H1 (cell line): ENCODE data around the gene CCDC91. TPM values are rescaled to one million over a fixed set of nuclear protein-coding genes. Genes with fewer than 3 reads are reported as not detected.
A peak's percentile ranks its signal among the peaks of the same experiment; 100 is the strongest.

Experiments
- CTCF ChIA-PET: fragments of 300-600 bp; sonication (Branson Sonifier 250); formaldehyde crosslinking; loops from one replicate; lab custom pipeline; 2021; ENCODE audit not compliant: partially characterized antibody; lab: Charles Lee
- POLR2A ChIA-PET: fragments of 300-600 bp; sonication (Branson Sonifier 250); formaldehyde crosslinking; loops from one replicate; lab custom pipeline; 2021; ENCODE audit warnings: inconsistent platforms; ENCODE audit not compliant: partially characterized antibody; lab: Charles Lee
- DNase-seq, 2 experiments: peaks; one replicate each; pipeline versions ENCODE4 v3.0.0 to v3.0.0-alpha.2; 2010 to 2022; ENCODE audit warnings: low spot score in 2 of 2, low read depth in 1 of 2, mixed read lengths in 1 of 2
- FAIRE-seq: peaks from 2 replicates; lab custom pipeline; 2011; peaks lifted over from hg19 to GRCh38; lab: Jason Lieb, UNC
- H2AFZ ChIP-seq: 2 replicates; pipeline ENCODE4 v1.8.1; 2012; ENCODE audit warnings: low read length, inconsistent platforms
- H2AK5ac ChIP-seq: 2 replicates; pipeline ENCODE4 v1.6.1; 2013; ENCODE audit warnings: low read depth, low read length
- H2BK120ac ChIP-seq: replicated peaks from 2 replicates; pipeline ENCODE3; 2013; ENCODE audit warnings: low read depth, low read length, inconsistent platforms
- H2BK12ac ChIP-seq: 2 replicates; pipeline ENCODE4 v1.6.1; 2013; ENCODE audit warnings: low read depth, low read length
- H2BK15ac ChIP-seq: 2 replicates; pipeline ENCODE4 v1.6.1; 2013; ENCODE audit warnings: low read length
- H2BK20ac ChIP-seq: 2 replicates; pipeline ENCODE4 v1.6.1; 2013; ENCODE audit warnings: low read length
- H2BK5ac ChIP-seq: 2 replicates; pipeline ENCODE4 v1.6.1; 2013; ENCODE audit warnings: low read depth, low read length
- H3K14ac ChIP-seq: 2 replicates; pipeline ENCODE4 v1.6.1; 2013; ENCODE audit warnings: inconsistent platforms; ENCODE audit not compliant: insufficient read length
- H3K18ac ChIP-seq: 2 replicates; pipeline ENCODE4 v1.6.1; 2013; ENCODE audit warnings: low read length; ENCODE audit errors: extremely low read depth
- H3K23ac ChIP-seq: 2 replicates; pipeline ENCODE4 v1.6.1; 2013; ENCODE audit warnings: inconsistent platforms; ENCODE audit not compliant: insufficient read length
- H3K23me2 ChIP-seq: 2 replicates; pipeline ENCODE4 v1.6.1; 2013; ENCODE audit warnings: low read depth, low read length
- H3K27ac ChIP-seq: 2 replicates; pipeline ENCODE4 v1.6.1; 2011; ENCODE audit warnings: low read depth, low read length, inconsistent platforms
- H3K27me3 ChIP-seq, 4 experiments: replicated peaks in 1 of 4; 1 replicate in 1 of 4; 2 replicates in 3 of 4; pipeline versions ENCODE4 v1.6.1 to v1.8.1; 2011 to 2013; ENCODE audit warnings: low read length in 3 of 4, mild to moderate bottlenecking in 3 of 4, inconsistent platforms in 2 of 4, mixed read lengths in 2 of 4, moderate library complexity in 1 of 4; ENCODE audit not compliant: control insufficient read depth in 3 of 4, insufficient read depth in 3 of 4; ENCODE audit errors: extremely low read depth in 1 of 4
- H3K36me3 ChIP-seq, 4 experiments: 2 replicates each; pipeline versions ENCODE4 v1.6.1 to v1.8.1; 2011 to 2013; ENCODE audit warnings: mild to moderate bottlenecking in 4 of 4, low read length in 3 of 4, moderate library complexity in 2 of 4, control low read depth in 1 of 4, inconsistent platforms in 1 of 4; ENCODE audit not compliant: insufficient read depth in 4 of 4, control insufficient read depth in 2 of 4
- H3K4ac ChIP-seq: replicated peaks from 2 replicates; pipeline ENCODE3; 2013; ENCODE audit warnings: low read length, low read depth, mixed read lengths, inconsistent platforms; ENCODE audit not compliant: insufficient read length
- H3K4me1 ChIP-seq, 4 experiments: replicated peaks in 1 of 4; 1 replicate in 1 of 4; 2 replicates in 3 of 4; pipeline versions ENCODE4 v1.6.1 to v1.8.1; 2011 to 2013; ENCODE audit warnings: low read length in 3 of 4, inconsistent platforms in 2 of 4, mixed read lengths in 1 of 4; ENCODE audit not compliant: insufficient read depth in 4 of 4, control insufficient read depth in 3 of 4
- H3K4me2 ChIP-seq, 2 experiments: 2 replicates each; pipeline versions ENCODE4 v1.6.1 to v1.8.1; 2011 to 2013; ENCODE audit warnings: low read depth in 2 of 2, low read length in 2 of 2, control low read depth in 1 of 2, inconsistent platforms in 1 of 2, mild to moderate bottlenecking in 1 of 2; ENCODE audit not compliant: insufficient read depth in 1 of 2
- H3K4me3 ChIP-seq, 4 experiments: fragments of 200-600, 300-600 bp in 1 of 4; sonication (generic), shearing (Covaris generic), sonication (Bioruptor Twin) in 1 of 4; 2 replicates each; pipeline versions ENCODE4 v1.5.1 to v1.8.1; 2011 to 2016; ENCODE audit warnings: low read length in 4 of 4, low read depth in 3 of 4, control low read depth in 2 of 4, inconsistent platforms in 2 of 4, mild to moderate bottlenecking in 2 of 4, mixed read lengths in 1 of 4, moderate library complexity in 1 of 4; ENCODE audit not compliant: insufficient read depth in 2 of 4; ENCODE audit errors: extremely low read depth in 1 of 4
- H3K56ac ChIP-seq: replicated peaks from 2 replicates; pipeline ENCODE3; 2013; ENCODE audit warnings: low read depth, mild to moderate bottlenecking, mixed read lengths, low read length, inconsistent platforms; ENCODE audit not compliant: insufficient read length
- H3K79me1 ChIP-seq: 2 replicates; pipeline ENCODE4 v1.6.1; 2013; ENCODE audit warnings: low read depth, low read length, control low read depth
- H3K79me2 ChIP-seq, 2 experiments: 2 replicates each; pipeline versions ENCODE4 v1.6.1 to v1.8.1; 2012 to 2013; ENCODE audit warnings: low read length in 2 of 2, mild to moderate bottlenecking in 2 of 2, inconsistent platforms in 1 of 2; ENCODE audit not compliant: insufficient read depth in 2 of 2, control insufficient read depth in 1 of 2
- H3K9ac ChIP-seq, 4 experiments: replicated peaks in 1 of 4; 1 replicate in 1 of 4; 2 replicates in 3 of 4; pipeline versions ENCODE4 v1.6.1 to v1.8.1; 2011 to 2013; ENCODE audit warnings: low read depth in 3 of 4, low read length in 3 of 4, control low read depth in 2 of 4, mild to moderate bottlenecking in 2 of 4, moderate library complexity in 2 of 4, inconsistent platforms in 1 of 4; ENCODE audit errors: extremely low read depth in 1 of 4
- H3K9me3 ChIP-seq, 2 experiments: 2 replicates each; pipeline versions ENCODE4 v1.6.1 to v1.8.1; 2012 to 2013; ENCODE audit warnings: mild to moderate bottlenecking in 2 of 2, moderate library complexity in 2 of 2, control low read depth in 1 of 2, inconsistent platforms in 1 of 2, low read depth in 1 of 2, low read length in 1 of 2, mixed read lengths in 1 of 2; ENCODE audit not compliant: insufficient read depth in 2 of 2
- H4K20me1 ChIP-seq, 2 experiments: replicated peaks in 1 of 2; 2 replicates each; pipeline versions ENCODE3 to v1.8.1; 2011 to 2013; ENCODE audit warnings: inconsistent platforms in 2 of 2, low read length in 2 of 2, mild to moderate bottlenecking in 1 of 2; ENCODE audit not compliant: insufficient read depth in 2 of 2, control insufficient read depth in 1 of 2
- H4K5ac ChIP-seq: 2 replicates; pipeline ENCODE4 v1.6.1; 2013; ENCODE audit warnings: low read length, low read depth, mixed read lengths, inconsistent platforms; ENCODE audit not compliant: insufficient read length
- H4K8ac ChIP-seq: 2 replicates; pipeline ENCODE4 v1.8.0; 2013; ENCODE audit warnings: mild to moderate bottlenecking, moderate library complexity, low read length, inconsistent platforms; ENCODE audit not compliant: insufficient read depth; ENCODE audit errors: extremely low read depth
- H4K91ac ChIP-seq: replicated peaks from 2 replicates; pipeline ENCODE3; 2013; ENCODE audit warnings: low read length, mixed read lengths, inconsistent platforms; ENCODE audit not compliant: insufficient read length
- CHD1 ChIP-seq: IDR thresholded peaks from 2 replicates; pipeline ENCODE4 v1.6.1; 2012; ENCODE audit warnings: low read depth, low read length, improper control_type of control experiment
- CREB1 ChIP-seq: IDR thresholded peaks from 2 replicates; pipeline ENCODE4 v1.6.1; 2012; ENCODE audit warnings: inconsistent platforms
- GABPA ChIP-seq: IDR thresholded peaks from 2 replicates; pipeline ENCODE4 v1.6.1; 2011; ENCODE audit warnings: mild to moderate bottlenecking, low read length, moderate library complexity, borderline replicate concordance; ENCODE audit not compliant: insufficient read depth
- GTF2F1 ChIP-seq: IDR thresholded peaks from 2 replicates; pipeline ENCODE4 v1.6.1; 2012; ENCODE audit warnings: low read depth, low read length, improper control_type of control experiment, borderline replicate concordance
- NRF1 ChIP-seq: IDR thresholded peaks from 2 replicates; pipeline ENCODE4 v1.6.1; 2011; ENCODE audit warnings: mild to moderate bottlenecking, low read depth, low read length, improper control_type of control experiment
- RAD21 ChIP-seq, 2 experiments: IDR thresholded peaks in 1 of 2; conservative IDR thresholded peaks in 1 of 2; 2 replicates each; pipeline ENCODE4 v1.6.1; 2011; ENCODE audit warnings: low read depth in 2 of 2, low read length in 2 of 2, improper control_type of control experiment in 1 of 2, inconsistent platforms in 1 of 2, mild to moderate bottlenecking in 1 of 2, moderate library complexity in 1 of 2
- SP2 ChIP-seq: IDR thresholded peaks from 2 replicates; pipeline ENCODE4 v1.6.1; 2012; ENCODE audit warnings: mild to moderate bottlenecking, low read length, inconsistent platforms
- WGBS, 2 experiments: shearing (Covaris generic) in 1 of 2; methylation state at CpG; one replicate each; pipeline versions ENCODE4 v1.1.6 to v1.1.7; 2013 to 2015; ENCODE audit warnings: low lambda C conversion rate in 2 of 2, mixed read lengths in 2 of 2, inconsistent platforms in 1 of 2, low coverage in 1 of 2, missing lambda C conversion rate in 1 of 2; ENCODE audit not compliant: insufficient replicate concordance in 2 of 2, insufficient coverage in 1 of 2, insufficient read length in 1 of 2; ENCODE audit errors: extremely low coverage in 1 of 2, missing lambda C conversion rate in 1 of 2; 5-methylcytosine and 5-hydroxymethylcytosine counted together
- polyA plus RNA-seq, 7 experiments: library from polyadenylated mRNA; depleted of rRNA in 3 of 7; stranded (reverse) in 5 of 7; unstranded in 2 of 7; fragments of >200 nt in 5 of 7; fragments of 200-250 nt in 2 of 7; gene quantifications; 1 replicate in 5 of 7; 2 replicates in 1 of 7; 4 replicates in 1 of 7; pipeline versions ENCODE4 v1.2.1 to v1.2.3, GENCODE V29; 2011 to 2013; ENCODE audit warnings: missing spikeins in 2 of 7, mixed read lengths in 2 of 7
- total RNA-seq: library from RNA; stranded (reverse); fragmentation: NEBNext Ultra II Directional; extraction: Animal tissue kit (Norgen Biotek cat#: 25700); gene quantifications from 2 replicates; pipeline ENCODE4 v1.2.1, GENCODE V29; 2021
- TF ChIP-seq, protein P1 (sequence below): IDR thresholded peaks from 2 replicates; pipeline ENCODE4 v1.6.1; 2012; ENCODE audit warnings: low read length, inconsistent platforms
- TF ChIP-seq, protein P2 (sequence below), 3 experiments: IDR thresholded peaks; 1 replicate in 2 of 3; 2 replicates in 1 of 3; pipeline versions ENCODE4 v1.5.1 to v1.6.1; 2011; ENCODE audit warnings: low read length in 3 of 3, mild to moderate bottlenecking in 3 of 3, inconsistent platforms in 2 of 3, low read depth in 1 of 3, moderate library complexity in 1 of 3; ENCODE audit not compliant: insufficient read depth in 1 of 3; ENCODE audit errors: control extremely low read depth in 1 of 3

The CCDC91 gene
- total and polyA plus RNA-seq, 2 of the 8 experiments (the other 6 are each of a cell fraction or from before 2014, with no cell fraction given) = 8.6 to 23.1 TPM

DNA sequence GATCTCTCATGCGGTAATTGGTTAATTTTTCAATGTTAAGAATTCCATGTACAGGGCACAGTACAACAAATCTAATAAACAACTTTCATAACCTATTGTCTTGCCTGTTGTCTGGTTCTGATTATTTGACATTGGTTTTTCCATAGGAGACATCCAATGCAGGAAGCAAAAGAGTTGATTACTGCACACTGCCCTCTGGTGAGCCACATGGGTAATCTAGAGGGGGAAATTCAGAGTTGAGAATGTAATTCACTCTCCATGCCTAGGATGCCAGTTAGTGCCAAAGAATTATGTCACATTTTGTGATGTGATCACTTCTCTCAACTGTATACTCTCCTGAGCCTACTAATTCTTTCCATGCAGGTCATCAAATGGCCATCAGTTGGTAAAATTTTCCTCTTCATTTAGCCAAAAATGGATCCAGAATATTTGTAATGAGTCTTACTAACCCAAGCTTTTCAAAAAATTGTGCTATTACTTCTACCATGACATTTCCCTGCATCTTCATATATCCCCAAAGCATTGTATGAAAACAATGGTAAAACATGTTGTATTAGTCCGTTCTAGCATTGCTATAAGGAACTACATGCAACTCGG, 17.7 kb upstream of the CCDC91 start:
- Histone ChIP-seq H3K23ac (no peak overlapping the region), H4K5ac (no peak overlapping the region), H3K14ac (no peak overlapping the region), H3K4me1 (no peaks in the 10 kb centered on the region), H3K27me3 (no peaks in the 10 kb centered on the region), H3K9ac (no peak overlapping the region), H2BK20ac (no peak overlapping the region), H3K4me3 (no peak overlapping the region), H3K4me2 (no peak overlapping the region), H3K27ac (no peak overlapping the region), H3K9me3 (no peaks in the 10 kb centered on the region), H3K36me3 (no peaks in the 10 kb centered on the region), H3K56ac (no peak overlapping the region), H2BK120ac (no peak overlapping the region), H4K8ac (no peak overlapping the region), H3K23me2 (no peaks in the 10 kb centered on the region), H2AK5ac (no peak overlapping the region), H2BK15ac (no peak overlapping the region), H3K79me2 (no peaks in the 10 kb centered on the region), H2BK5ac (no peak overlapping the region), H2BK12ac (no peak overlapping the region), H2AFZ (no peak overlapping the region), H4K91ac (no peak overlapping the region), H3K79me1 (no peaks in the 10 kb centered on the region), H3K4ac (no peak overlapping the region), H4K20me1 (no peaks in the 10 kb centered on the region), H3K18ac (no peak overlapping the region)
- peak; percentile 90 for FAIRE-seq
- ChIA-PET POLR2A (no interaction called here), CTCF (interaction anchor here (1.1 to 2.1 kb wide), 3 partner anchors 12 to 17 kb away, joined by 3 to 10 read pairs (median 8); no protein-coding TSS in a partner anchor)
- WGBS, 2 experiments = 91% methylated on average over 3 of the region's 3 CpGs; no CpG with 5 or more reads in 1 of the 2 experiments
- DNase-seq = no peak
- TF ChIP-seq, protein P1, sequence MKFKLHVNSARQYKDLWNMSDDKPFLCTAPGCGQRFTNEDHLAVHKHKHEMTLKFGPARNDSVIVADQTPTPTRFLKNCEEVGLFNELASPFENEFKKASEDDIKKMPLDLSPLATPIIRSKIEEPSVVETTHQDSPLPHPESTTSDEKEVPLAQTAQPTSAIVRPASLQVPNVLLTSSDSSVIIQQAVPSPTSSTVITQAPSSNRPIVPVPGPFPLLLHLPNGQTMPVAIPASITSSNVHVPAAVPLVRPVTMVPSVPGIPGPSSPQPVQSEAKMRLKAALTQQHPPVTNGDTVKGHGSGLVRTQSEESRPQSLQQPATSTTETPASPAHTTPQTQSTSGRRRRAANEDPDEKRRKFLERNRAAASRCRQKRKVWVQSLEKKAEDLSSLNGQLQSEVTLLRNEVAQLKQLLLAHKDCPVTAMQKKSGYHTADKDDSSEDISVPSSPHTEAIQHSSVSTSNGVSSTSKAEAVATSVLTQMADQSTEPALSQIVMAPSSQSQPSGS = no peak
- TF ChIP-seq CREB1 = no peak
- no peak for TF ChIP-seq SP2
- TF ChIP-seq RAD21 (IDR thresholded peaks at IDR 0.05 in 1 of 2, conservative IDR thresholded peaks at IDR 0.05 in 1 of 2; ENCODE audit: low read depth in 2 of 2, low read length in 2 of 2) = peak; percentile 72 to 76
- TF ChIP-seq GABPA = no peak
- TF ChIP-seq, protein P2, sequence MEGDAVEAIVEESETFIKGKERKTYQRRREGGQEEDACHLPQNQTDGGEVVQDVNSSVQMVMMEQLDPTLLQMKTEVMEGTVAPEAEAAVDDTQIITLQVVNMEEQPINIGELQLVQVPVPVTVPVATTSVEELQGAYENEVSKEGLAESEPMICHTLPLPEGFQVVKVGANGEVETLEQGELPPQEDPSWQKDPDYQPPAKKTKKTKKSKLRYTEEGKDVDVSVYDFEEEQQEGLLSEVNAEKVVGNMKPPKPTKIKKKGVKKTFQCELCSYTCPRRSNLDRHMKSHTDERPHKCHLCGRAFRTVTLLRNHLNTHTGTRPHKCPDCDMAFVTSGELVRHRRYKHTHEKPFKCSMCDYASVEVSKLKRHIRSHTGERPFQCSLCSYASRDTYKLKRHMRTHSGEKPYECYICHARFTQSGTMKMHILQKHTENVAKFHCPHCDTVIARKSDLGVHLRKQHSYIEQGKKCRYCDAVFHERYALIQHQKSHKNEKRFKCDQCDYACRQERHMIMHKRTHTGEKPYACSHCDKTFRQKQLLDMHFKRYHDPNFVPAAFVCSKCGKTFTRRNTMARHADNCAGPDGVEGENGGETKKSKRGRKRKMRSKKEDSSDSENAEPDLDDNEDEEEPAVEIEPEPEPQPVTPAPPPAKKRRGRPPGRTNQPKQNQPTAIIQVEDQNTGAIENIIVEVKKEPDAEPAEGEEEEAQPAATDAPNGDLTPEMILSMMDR (IDR thresholded peaks at IDR 0.05; ENCODE audit: control extremely low read depth in 1 of 3, insufficient read depth in 1 of 3, low read depth in 1 of 3, low read length in 3 of 3) = peak in 2 of 3 experiments; percentile 58 to 72; a peak in 3 of 4 replicates
- TF ChIP-seq NRF1 = no peak
- TF ChIP-seq GTF2F1 = no peak
- no peak for TF ChIP-seq CHD1
